PFSK-1 (cell line): Measurements from ENCODE around the gene CARMIL1.

Experiments used
- FOXP2 ChIP-seq: optimal IDR thresholded peaks from 2 replicates; pipeline ENCODE3; 2011; ENCODE audit warnings: borderline replicate concordance, control low read depth, inconsistent platforms; ENCODE audit not compliant: insufficient read depth; ENCODE audit errors: extremely low read length, extremely low read depth
- POLR2AphosphoS5 ChIP-seq: IDR thresholded peaks from 2 replicates; pipeline ENCODE4 v1.6.1; 2012; ENCODE audit warnings: low read depth, mild to moderate bottlenecking, control low read depth, low read length, moderate library complexity
- REST ChIP-seq, 2 experiments: IDR thresholded peaks; 2 replicates each; pipeline versions ENCODE4 v1.6.1 to v1.8.0; 2011 to 2012; ENCODE audit warnings: low read depth in 2 of 2, low read length in 2 of 2, control low read depth in 1 of 2, inconsistent platforms in 1 of 2, mild to moderate bottlenecking in 1 of 2, moderate library complexity in 1 of 2; ENCODE audit not compliant: insufficient read depth in 1 of 2
- SIN3A ChIP-seq: IDR thresholded peaks from 2 replicates; pipeline ENCODE4 v1.6.1; 2012; ENCODE audit warnings: mild to moderate bottlenecking, low read length, moderate library complexity, borderline replicate concordance; ENCODE audit not compliant: insufficient read depth
- TAF1 ChIP-seq: IDR thresholded peaks from 2 replicates; pipeline ENCODE4 v1.6.1; 2012; ENCODE audit warnings: low read length, control low read depth, borderline replicate concordance; ENCODE audit not compliant: insufficient read depth

GRCh38 chr6:25242567-25242966, 36.6 kb upstream of the CARMIL1 start:
- TF ChIP-seq POLR2AphosphoS5 (no peak), TAF1 (no peak), SIN3A (no peak), REST (IDR thresholded peaks at IDR 0.05; ENCODE audit: insufficient read depth in 1 of 2, low read depth in 2 of 2, low read length in 2 of 2) (no peak), FOXP2 (no peak)
